ENCODE measurements around the gene SYT3.

The SYT3 gene

DNA sequence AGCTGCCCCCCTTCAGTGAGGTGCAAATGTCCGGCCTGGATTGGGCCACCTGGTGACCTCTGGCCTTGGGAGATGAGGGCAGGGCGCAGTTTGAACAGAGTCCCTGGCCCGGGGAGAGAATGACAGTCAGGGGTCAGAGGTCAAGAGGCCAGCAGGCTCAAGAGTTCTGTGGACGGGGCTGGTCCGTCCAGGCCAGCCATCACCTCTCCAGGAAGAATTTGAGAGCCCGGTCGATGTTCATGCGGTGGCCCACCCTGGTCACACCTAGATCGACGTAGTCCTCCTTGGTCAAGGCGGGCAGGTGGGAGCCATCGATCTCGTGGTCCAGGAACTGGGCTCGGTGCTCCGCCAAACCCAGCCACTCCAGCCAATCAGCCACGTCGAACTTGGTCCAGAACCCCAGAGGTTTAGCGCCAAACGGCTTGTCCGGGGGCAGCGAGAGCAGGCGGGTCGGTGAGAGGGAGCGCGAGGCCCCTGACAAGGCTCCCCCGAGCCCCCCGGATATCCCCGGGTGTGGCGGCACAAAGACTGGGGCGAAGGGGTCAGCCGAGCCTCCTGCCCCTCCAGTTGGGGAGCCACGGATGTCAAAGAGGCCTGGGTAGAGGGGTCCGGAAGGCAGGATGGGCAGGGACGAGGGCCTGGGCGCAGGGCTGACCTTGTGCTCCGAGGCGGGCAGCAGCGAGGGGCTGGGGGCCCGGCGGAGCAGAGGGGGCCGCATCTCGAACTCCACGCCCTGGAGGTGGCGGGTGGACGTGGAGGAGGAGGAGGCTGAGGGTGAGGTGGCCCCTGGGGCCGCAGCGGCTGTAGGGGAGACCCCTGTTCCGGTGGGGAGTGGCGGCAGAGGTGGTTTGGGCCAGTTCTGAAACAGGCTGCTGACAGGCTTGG, 22.3 kb upstream of the SYT3 start:
- no peak for DNase-seq

GRCh38 chr19:50661023-50661422, 21.3 kb upstream of the SYT3 start:
- no peak for DNase-seq

DNA sequence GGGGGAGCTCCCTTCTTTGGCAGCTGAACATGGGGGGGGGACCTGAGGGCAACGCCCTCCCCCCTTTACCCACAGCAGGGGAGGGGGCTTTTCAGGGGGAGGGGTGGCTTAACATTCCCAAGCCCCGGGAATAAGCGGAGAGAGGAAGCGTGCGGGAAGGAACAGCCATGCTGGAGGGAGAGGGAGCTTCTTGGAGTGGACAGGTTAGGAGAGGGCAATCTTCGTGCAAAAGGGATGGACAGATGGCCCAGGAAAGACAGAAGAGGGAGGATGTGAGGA, 20.3 kb upstream of the SYT3 start:
- DNase-seq: no peak

- DNase-seq: no peak
Measured at GRCh38 chr19:50659318-50660087, 19.8 kb upstream of the SYT3 start.

GRCh38 chr19:50658441-50659317, 19.0 kb upstream of the SYT3 start:
- no peak for DNase-seq

- DNase-seq: no peak
Measured at GRCh38 chr19:50657712-50658440, 18.2 kb upstream of the SYT3 start.

GRCh38 chr19:50657222-50657669, 17.6 kb upstream of the SYT3 start:
- DNase-seq: no peak

DNA sequence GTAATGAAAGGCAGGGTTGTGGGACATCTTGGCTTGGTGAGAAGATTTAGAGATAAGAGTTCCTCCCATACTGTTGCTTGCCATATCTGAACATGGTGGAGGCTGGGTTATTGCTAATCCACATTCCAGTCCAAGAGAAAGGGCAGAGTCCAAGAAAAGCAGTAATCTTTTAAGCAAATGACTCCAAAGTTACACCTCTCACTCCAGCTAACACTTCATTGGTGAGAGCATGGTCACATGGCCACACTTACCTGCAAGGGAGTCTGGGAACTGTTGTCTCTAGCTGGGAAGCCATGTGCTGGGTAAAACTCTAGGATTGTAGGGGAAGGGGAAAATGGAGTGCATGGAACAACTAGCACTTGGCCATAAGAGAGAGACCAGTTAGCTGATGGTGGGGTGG, 15.2 kb upstream of the SYT3 start:
- no peak for DNase-seq

DNA sequence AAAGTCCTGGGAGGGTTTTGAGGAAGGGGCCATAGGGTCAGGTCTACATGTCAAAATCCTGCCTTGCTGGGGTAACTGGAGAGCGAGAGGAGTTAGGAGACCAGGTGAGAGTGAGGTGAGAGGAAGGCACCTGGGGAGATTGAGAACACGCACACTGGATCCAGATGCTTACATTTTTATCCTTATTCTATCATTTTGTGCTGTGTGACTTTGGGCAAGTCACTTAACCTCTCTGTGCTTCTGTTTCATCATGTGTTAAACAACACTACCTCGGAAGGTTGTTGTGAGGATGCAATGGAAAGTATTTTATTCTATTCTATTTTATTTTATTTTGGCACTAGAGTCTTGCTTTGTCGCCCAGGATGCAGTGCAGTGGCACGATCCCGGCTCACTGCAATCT, 13.0 kb upstream of the SYT3 start:
- no peak for DNase-seq

DNA sequence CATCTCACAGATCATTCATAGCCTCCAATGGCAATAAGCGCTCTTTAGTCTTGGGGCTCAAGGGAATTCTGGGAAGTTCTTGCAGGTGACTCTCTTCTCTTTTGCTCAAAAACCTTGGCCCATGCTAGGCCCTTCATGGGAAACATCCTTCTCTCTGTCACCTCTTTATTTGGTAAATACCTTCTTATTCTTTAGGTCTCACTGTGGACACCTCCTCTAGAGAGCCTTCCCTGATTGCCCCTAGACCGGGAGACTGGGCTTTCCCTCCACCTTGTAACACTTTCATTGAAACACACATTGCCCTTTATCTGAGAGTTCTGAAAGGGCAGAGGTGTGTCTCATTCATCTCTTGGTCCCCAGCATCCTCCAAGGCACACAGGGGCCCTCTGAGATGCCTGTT, 11.5 kb upstream of the SYT3 start:
- DNase-seq: no peak

DNA sequence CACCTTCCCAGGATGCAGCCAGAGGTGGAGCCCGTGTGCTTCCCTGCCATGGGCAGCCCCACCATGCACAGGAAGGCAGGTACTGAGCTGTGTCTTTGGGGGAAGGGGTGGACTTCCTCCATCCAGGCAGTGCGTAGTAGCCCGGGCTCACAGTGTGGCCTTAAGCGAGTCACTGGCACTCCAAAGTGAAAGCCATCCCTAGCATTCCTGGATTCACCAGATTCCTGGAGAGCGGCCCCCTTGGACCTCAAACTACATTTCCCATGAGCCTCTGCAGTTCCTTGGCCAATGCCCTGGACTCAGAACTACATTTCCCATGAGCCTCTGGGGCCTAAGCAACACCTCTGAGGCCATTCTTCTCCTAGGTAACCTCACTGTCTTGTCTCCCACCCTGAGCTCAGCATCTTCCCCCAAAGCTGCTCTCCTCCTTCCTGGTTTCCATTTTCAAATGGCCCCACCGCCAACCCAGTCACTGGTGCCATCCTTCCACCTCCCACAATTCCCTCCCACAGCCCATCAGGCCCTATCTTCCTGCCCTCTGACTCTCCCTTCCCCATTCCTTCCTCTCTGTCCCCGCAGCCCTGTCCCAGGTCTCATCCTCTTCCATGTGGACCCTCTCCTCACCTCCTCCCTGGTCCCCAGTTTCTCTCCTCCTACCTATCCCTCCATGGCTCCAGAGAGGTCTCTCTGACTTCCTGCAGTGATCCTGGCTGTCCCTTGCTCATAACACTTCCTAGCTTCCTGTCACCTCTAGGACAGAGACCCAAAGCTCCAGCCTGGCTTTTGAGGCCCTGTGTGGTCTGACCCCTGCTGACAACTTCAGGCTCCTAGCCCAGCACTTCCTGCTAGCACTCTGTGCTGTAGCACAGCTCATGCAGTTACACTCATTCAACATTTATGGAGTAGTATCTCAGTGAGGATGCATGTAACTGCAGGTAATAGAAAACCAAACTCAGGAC, 10.0 kb upstream of the SYT3 start, which contains the start of gene C19orf81:
C19orf81 (plus strand) TSS at position 13 of the 959 bp plus-strand sequence; CDS start at position 13, 0 bp downstream.
- no peak for DNase-seq

GRCh38 chr19:50648659-50649058, 9.0 kb upstream of the SYT3 start:
- DNase-seq: no peak

- no peak for DNase-seq
Measured at GRCh38 chr19:50647879-50648615, 8.4 kb upstream of the SYT3 start.

DNA sequence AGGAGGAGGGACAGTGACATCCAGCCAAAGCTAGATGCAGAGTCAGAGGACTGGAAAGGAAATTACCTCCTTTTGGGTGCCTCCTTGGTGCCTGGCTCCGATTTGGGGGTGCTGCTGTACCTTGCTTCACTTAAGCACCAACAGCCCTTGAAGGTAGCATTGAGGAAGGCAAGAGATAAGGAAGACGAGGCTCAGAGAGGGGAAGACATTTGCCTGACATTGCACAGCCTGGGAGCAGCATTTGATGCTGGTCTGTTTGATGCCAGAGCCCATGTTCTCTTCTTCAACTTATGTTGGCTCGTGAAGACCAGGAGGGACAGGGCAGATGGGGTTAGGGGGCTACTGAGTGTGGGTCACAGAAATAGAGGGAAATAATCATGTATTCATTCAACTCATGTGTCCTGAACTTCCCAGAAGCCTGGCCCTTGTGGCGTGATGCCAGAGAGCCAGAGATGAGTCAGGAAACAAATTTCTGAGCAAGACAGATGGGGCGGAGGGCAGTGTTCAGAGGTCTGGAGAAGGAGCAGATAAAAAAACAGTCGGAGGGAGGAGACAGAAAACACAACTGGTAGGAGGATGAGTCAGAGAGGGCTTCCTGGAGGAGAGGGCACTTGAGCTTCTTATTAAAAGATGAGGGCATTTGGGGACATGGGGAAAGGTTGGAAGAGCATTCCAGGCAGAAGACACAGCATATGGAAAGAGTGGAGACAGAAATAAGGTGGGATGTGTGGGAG, 6.6 kb upstream of the SYT3 start:
- DNase-seq: no peak

DNA sequence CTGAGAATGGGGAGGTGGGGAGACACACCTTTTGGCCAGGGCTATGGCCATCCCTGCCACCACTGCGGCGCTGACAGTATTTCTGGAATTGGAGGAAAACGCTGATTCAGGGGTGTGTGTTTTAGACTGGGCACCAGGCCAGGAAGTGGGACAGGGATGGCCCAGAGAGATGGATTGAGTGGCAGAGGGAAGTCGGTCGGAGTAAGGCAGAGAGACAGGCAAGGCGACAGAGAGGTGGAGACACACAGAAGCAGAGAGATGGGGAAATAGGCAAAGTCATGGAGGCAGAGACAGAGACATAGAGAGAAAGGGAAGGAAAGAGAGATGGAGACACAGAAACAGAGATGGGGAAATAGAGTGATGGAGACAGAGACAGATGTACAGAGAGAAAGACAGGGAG, 5.4 kb upstream of the SYT3 start:
- DNase-seq: no peak

GRCh38 chr19:50644315-50644915, 4.7 kb upstream of the SYT3 start:
- no peak for DNase-seq

DNA sequence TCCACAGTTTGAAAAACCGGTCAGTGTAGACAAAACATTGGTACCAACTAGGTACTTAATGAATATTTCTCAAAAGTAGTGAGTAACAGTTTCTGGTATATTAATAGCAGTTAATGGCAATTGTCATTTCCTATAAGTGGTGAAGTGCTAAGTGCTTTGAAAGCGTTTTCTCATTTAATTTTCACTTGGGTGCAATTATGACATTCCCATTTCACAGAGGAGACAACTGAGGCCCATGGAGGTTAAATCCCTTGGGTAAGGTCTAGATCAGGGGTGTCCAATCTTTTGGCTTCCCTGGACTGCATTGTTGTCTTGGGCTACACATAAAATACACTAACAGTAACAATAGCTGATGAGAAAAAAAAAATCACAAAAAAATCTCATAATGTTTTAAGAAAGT, 687 bp upstream of the SYT3 start:
- DNase-seq: no peak

DNA sequence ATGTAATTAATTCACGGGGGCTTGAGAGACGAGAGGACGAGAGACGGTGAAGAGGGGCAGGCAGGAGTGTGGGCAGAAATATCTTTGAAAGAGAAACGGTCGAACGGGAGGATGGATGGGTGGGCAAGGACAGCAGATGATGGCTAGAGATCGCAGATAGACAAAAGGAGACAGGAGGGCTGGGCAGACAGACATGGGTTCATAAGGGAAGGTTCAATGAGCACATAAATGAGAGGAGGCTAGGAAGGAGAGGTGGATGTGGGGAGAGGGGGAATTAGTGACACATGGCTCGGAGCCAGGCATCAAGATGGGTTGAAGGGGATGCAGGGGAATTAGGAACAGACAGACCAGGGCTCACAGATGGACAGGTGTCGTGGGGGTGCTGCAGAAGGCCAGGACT, 1.1 kb downstream of the SYT3 start:
- no peak for DNase-seq

GRCh38 chr19:50636317-50637085, 3.2 kb downstream of the SYT3 start:
- no peak for DNase-seq
